Measurements from ENCODE around the gene TBX21. TPM values are rescaled to one million over a fixed set of nuclear protein-coding genes. Genes with fewer than 3 reads are reported as not detected.
A peak's percentile ranks its signal among the peaks of the same experiment; 100 is the strongest.

Gene TBX21
- total and polyA plus RNA-seq, 2 of the 4 experiments (the other 2 are of a cell fraction) = not detected

DNA sequence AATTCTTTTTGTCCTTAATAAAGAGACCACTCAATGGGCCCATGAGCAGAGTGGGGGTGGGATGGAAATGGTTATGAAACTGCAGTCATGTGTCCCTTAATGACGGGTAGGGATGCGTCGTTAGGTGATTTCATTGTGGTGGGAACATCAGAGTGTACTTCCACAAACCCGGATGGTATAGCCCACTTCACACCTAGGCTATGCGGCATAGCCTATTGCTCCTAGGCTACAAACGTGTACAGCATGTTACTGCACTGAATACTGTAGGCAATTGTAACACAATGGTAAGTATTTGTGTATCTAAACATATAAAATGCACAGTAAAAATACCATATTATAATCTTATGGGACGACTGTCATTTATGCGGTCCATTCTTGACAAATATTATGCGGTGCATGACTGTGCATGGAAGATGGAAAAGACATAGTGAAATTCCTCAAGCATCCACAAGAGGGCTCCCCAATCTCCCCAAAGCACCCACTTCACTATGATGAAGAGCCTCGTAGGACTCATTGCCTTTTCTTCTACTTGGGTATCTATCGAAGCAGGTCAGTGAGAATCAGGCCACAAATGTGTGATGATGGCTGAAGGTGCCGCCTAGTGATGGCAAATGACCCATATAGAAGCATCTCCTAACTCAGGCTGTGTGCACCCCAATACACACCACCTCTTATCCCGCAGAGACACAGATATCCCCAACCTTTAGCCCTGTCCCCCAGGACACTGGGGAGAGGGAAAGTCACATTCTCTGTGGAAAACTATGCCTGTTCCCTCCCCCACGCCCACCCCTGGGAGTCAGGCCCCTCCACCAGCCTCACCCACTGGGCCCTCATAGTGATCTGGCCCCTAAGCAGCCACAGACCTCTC, 43.5 kb downstream of the TBX21 start:
- Histone ChIP-seq H4K20me1 (ENCODE audit: insufficient read depth, low read length) (peaks cover 3% of the 10 kb centered on the region; the same call in 1 of the 2 replicates), H3K18ac (ENCODE audit: low read depth, low read length) (no peak overlapping the region), H3K14ac (replicated peaks; ENCODE audit: low read depth, low read length) (no peak overlapping the region), H4K91ac (ENCODE audit: insufficient read depth, low read depth, low read length) (no peak overlapping the region), H2AFZ (replicated peaks; ENCODE audit: low read length, poor library complexity) (no peak overlapping the region), H3K27me3 (ENCODE audit: control insufficient read depth, insufficient read depth, low read length) (peaks cover 60% of the 10 kb centered on the region), H2BK120ac (ENCODE audit: low read depth, low read length) (no peak overlapping the region), H4K8ac (ENCODE audit: low read depth in 2 of 2, low read length in 2 of 2) (no peak overlapping the region), H2BK5ac (ENCODE audit: low read depth, low read length, poor library complexity, severe bottlenecking) (no peak overlapping the region), H3K4me2 (ENCODE audit: low read depth, low read length) (no peak overlapping the region), H3K36me3 (ENCODE audit: control insufficient read depth, insufficient read depth, low read length) (no peaks in the 10 kb centered on the region), H2BK15ac (ENCODE audit: low read depth, low read length) (no peak overlapping the region), H3K79me1 (ENCODE audit: low read depth in 1 of 2, low read length in 2 of 2) (no peaks in the 10 kb centered on the region), H3K9me1 (ENCODE audit: insufficient read depth, low read length) (no peaks in the 10 kb centered on the region), H3K4ac (ENCODE audit: low read depth, low read length) (no peak overlapping the region), H3K9ac (ENCODE audit: low read depth, low read length) (no peak overlapping the region), H3K23ac (ENCODE audit: low read depth, low read length) (no peak overlapping the region), H2AK9ac (replicated peaks; ENCODE audit: low read depth, low read length, poor library complexity) (no peak overlapping the region), H4K5ac (ENCODE audit: low read depth, low read length) (no peak overlapping the region), H3K9me3 (ENCODE audit: control insufficient read depth, insufficient read depth, low read length) (peaks cover 4% of the 10 kb centered on the region), H3K56ac (ENCODE audit: extremely low read depth, insufficient read depth, low read length) (no peak overlapping the region), H3K4me3 (ENCODE audit: insufficient read depth, low read depth, low read length) (no peak overlapping the region), H2AK5ac (ENCODE audit: low read depth, low read length) (no peak overlapping the region), H3K4me1 (ENCODE audit: control insufficient read depth, insufficient read depth, low read length) (no peaks in the 10 kb centered on the region), H2BK20ac (ENCODE audit: low read depth, low read length) (no peak overlapping the region), H3K27ac (ENCODE audit: insufficient read depth, low read length) (no peak overlapping the region)
- ATAC-seq (ENCODE audit: low read depth) = peak; percentile 94
- WGBS, 2 experiments (ENCODE audit: extremely low coverage in 2 of 2, insufficient read length in 1 of 2) = no CpG with 5 or more reads among the region's 14 CpGs
- peak; percentile 42 for DNase-seq
- TF ChIP-seq, protein P1, sequence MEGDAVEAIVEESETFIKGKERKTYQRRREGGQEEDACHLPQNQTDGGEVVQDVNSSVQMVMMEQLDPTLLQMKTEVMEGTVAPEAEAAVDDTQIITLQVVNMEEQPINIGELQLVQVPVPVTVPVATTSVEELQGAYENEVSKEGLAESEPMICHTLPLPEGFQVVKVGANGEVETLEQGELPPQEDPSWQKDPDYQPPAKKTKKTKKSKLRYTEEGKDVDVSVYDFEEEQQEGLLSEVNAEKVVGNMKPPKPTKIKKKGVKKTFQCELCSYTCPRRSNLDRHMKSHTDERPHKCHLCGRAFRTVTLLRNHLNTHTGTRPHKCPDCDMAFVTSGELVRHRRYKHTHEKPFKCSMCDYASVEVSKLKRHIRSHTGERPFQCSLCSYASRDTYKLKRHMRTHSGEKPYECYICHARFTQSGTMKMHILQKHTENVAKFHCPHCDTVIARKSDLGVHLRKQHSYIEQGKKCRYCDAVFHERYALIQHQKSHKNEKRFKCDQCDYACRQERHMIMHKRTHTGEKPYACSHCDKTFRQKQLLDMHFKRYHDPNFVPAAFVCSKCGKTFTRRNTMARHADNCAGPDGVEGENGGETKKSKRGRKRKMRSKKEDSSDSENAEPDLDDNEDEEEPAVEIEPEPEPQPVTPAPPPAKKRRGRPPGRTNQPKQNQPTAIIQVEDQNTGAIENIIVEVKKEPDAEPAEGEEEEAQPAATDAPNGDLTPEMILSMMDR (conservative IDR thresholded peaks at IDR 0.05; ENCODE audit: low read depth, low read length) = peak; percentile 66
- TF ChIP-seq SMC3 (IDR thresholded peaks at IDR 0.05; ENCODE audit: low read depth, low read length) (peak; percentile 59), CHD1 (IDR thresholded peaks at IDR 0.05; ENCODE audit: low read depth, low read length) (no peak), MAFK (IDR thresholded peaks at IDR 0.05; ENCODE audit: low read depth, low read length) (no peak), RAD21 (IDR thresholded peaks at IDR 0.05; ENCODE audit: low read length) (peak; percentile 67), MAZ (IDR thresholded peaks at IDR 0.05; ENCODE audit: borderline replicate concordance, low read depth, low read length) (no peak), RCOR1 (IDR thresholded peaks at IDR 0.05; ENCODE audit: insufficient replicate concordance, low read length) (no peak), RFX5 (IDR thresholded peaks at IDR 0.05; ENCODE audit: low read depth, low read length) (no peak), POLR2A (IDR thresholded peaks at IDR 0.05; ENCODE audit: low read depth, low read length) (no peak), FOS (IDR thresholded peaks at IDR 0.05; ENCODE audit: low read depth, low read length) (no peak)
- TF ChIP-seq, protein P2, sequence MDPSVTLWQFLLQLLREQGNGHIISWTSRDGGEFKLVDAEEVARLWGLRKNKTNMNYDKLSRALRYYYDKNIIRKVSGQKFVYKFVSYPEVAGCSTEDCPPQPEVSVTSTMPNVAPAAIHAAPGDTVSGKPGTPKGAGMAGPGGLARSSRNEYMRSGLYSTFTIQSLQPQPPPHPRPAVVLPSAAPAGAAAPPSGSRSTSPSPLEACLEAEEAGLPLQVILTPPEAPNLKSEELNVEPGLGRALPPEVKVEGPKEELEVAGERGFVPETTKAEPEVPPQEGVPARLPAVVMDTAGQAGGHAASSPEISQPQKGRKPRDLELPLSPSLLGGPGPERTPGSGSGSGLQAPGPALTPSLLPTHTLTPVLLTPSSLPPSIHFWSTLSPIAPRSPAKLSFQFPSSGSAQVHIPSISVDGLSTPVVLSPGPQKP (IDR thresholded peaks at IDR 0.05; ENCODE audit: borderline replicate concordance, low read depth, low read length) = no peak
- CTCF ChIA-PET = no interaction called here
- POLR2A ChIA-PET (ENCODE audit: unreplicated experiment) = no interaction called here
- intact Hi-C loops (cut with micrococcal nuclease) = loop anchor here (5.0 to 10.0 kb wide), 2 partner anchors 52 to 111 kb away; no protein-coding TSS in a partner anchor
- in situ Hi-C loops (cut with MboI; ENCODE audit: low sequenced_read_pairs) = no loop called here
- no TSS peak for BruUV-seq (replicated peaks)
- dilution Hi-C loops (cut with HindIII; ENCODE audit: low sequenced_read_pairs, unreplicated experiment) = no loop called here

Measured in IMR-90 (cell line).